Activated CD4-positive, CD25-positive, alpha-beta regulatory T cell (primary cell): ENCODE data around the gene PAMR1.
"Not testable (repeated sequence)": the region's sequence is repeated elsewhere in the genome, so short reads cannot be mapped to it uniquely, and the experiment has no call there.

Source experiments
- DNase-seq, 4 experiments: peaks; one replicate each; lab custom pipeline; 2025; lab: John Stamatoyannopoulos, UW

PAMR1 gene

GRCh38 chr11:35525501-35526175 is at the start of gene PAMR1:
TSS of gene PAMR1 (minus strand) at chr11:35525616. CDS start at chr11:35525585, 31 bp downstream.
- DNase-seq: no peak

- no peak for DNase-seq
Measured at GRCh38 chr11:35571696-35572095, 46.3 kb upstream of the PAMR1 start.

GRCh38 chr11:35567737-35568465 is 42.5 kb upstream of the PAMR1 start:
- no peak for DNase-seq

GRCh38 chr11:35566885-35567284 is 41.5 kb upstream of the PAMR1 start:
- no peak for DNase-seq

- no peak for DNase-seq
Measured at GRCh38 chr11:35566181-35566580, 40.8 kb upstream of the PAMR1 start.

GRCh38 chr11:35564245-35564595 is 38.8 kb upstream of the PAMR1 start:
- DNase-seq: no peak

- no peak for DNase-seq
Measured at GRCh38 chr11:35563484-35564244, 38.2 kb upstream of the PAMR1 start.

GRCh38 chr11:35559949-35560348 is 34.5 kb upstream of the PAMR1 start:
- no peak for DNase-seq

- no peak for DNase-seq
Measured at GRCh38 chr11:35558513-35558912, 33.1 kb upstream of the PAMR1 start.

GRCh38 chr11:35555488-35555887 is 30.1 kb upstream of the PAMR1 start:
- no peak for DNase-seq

- no peak for DNase-seq
Measured at GRCh38 chr11:35554491-35555437, 29.3 kb upstream of the PAMR1 start.

- no peak for DNase-seq
Measured at GRCh38 chr11:35553831-35554230, 28.4 kb upstream of the PAMR1 start.

- no peak for DNase-seq
Measured at GRCh38 chr11:35553021-35553420, 27.6 kb upstream of the PAMR1 start.

- no peak for DNase-seq
Measured at GRCh38 chr11:35552616-35553015, 27.2 kb upstream of the PAMR1 start.

- DNase-seq: no peak
Measured at GRCh38 chr11:35550374-35551036, 25.1 kb upstream of the PAMR1 start.

- no peak for DNase-seq
Measured at GRCh38 chr11:35549787-35550186, 24.4 kb upstream of the PAMR1 start.

- no peak for DNase-seq
Measured at GRCh38 chr11:35548925-35549561, 23.6 kb upstream of the PAMR1 start.

- DNase-seq: not testable (repeated sequence)
Measured at GRCh38 chr11:35547995-35548394, 22.6 kb upstream of the PAMR1 start.

GRCh38 chr11:35546317-35546716 is 20.9 kb upstream of the PAMR1 start:
- DNase-seq: no peak

GRCh38 chr11:35545391-35546003 is 20.1 kb upstream of the PAMR1 start:
- DNase-seq: no peak
